ENCODE data around the gene ACADVL.

The ACADVL gene

Small RNA genes lying within 50 kb of the gene (small RNA-seq; reads per million reads assigned to genes)
- gene AC120057.4 (0 reads per million in 2 experiments), gene MIR324 (2.3 to 15.5 reads per million in 2 experiments), gene RF00019 (0 reads per million in 2 experiments)
